ENCODE data around the gene ZNF277.

The ZNF277 gene

GRCh38 chr7:112286250-112287086 lies 80.0 kb downstream of the ZNF277 start:
- DNase-seq (ENCODE audit: low spot score): no peak
- TF ChIP-seq, protein P1, sequence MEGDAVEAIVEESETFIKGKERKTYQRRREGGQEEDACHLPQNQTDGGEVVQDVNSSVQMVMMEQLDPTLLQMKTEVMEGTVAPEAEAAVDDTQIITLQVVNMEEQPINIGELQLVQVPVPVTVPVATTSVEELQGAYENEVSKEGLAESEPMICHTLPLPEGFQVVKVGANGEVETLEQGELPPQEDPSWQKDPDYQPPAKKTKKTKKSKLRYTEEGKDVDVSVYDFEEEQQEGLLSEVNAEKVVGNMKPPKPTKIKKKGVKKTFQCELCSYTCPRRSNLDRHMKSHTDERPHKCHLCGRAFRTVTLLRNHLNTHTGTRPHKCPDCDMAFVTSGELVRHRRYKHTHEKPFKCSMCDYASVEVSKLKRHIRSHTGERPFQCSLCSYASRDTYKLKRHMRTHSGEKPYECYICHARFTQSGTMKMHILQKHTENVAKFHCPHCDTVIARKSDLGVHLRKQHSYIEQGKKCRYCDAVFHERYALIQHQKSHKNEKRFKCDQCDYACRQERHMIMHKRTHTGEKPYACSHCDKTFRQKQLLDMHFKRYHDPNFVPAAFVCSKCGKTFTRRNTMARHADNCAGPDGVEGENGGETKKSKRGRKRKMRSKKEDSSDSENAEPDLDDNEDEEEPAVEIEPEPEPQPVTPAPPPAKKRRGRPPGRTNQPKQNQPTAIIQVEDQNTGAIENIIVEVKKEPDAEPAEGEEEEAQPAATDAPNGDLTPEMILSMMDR (IDR thresholded peaks at IDR 0.05; ENCODE audit: borderline replicate concordance, control extremely low read depth, extremely low read depth, insufficient read depth, missing control alignments): no peak
- in situ Hi-C loops (cut with MboI; ENCODE audit: low sequenced_read_pairs, unreplicated experiment): no loop called here

DNA sequence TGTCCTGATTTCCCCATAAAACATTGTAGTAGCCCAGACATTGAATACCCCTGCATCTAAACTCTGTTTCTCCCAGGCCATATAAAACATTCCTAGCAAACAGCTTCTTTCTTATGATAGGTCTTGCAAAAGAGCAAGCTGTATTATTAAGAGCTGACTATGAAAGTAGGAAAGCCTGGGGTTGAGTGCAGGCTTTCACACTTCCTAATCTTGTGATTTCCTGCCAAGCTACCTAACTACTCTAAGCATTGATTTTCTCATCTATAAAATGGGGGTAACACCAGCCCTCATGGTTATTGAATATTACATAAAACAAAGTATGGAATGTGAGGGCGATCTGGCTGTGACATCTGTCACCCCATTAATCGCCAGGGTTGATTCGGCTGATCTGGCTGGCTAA lies 81.8 kb downstream of the ZNF277 start:
- in situ Hi-C loops (cut with MboI; ENCODE audit: low sequenced_read_pairs, unreplicated experiment): no loop called here
- TF ChIP-seq, protein P1 (IDR thresholded peaks at IDR 0.05; ENCODE audit: borderline replicate concordance, control extremely low read depth, extremely low read depth, insufficient read depth, missing control alignments): no peak
- no peak for DNase-seq (ENCODE audit: low spot score)

DNA sequence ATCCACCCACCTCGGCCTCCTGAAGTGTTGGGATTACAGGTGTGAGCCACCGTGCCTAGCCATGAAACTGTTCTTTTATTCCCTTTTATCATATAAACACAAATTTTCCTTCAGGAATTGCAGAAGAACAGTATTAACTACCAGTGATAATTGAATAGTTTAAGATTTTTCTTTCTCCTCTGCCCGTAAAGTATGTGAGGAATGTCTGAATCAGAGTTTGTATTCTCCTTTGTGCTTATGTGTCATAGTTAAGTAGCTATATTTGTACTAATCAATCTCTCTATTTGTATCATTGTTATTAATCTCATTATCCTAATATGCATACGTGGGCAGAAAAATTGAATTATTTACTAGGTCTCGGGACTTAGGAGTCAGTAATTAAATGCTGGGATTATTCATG lies 83.6 kb downstream of the ZNF277 start:
- TF ChIP-seq, protein P1 (IDR thresholded peaks at IDR 0.05; ENCODE audit: borderline replicate concordance, control extremely low read depth, extremely low read depth, insufficient read depth, missing control alignments): no peak
- no peak for DNase-seq (ENCODE audit: low spot score)
- in situ Hi-C loops (cut with MboI; ENCODE audit: low sequenced_read_pairs, unreplicated experiment): no loop called here

DNA sequence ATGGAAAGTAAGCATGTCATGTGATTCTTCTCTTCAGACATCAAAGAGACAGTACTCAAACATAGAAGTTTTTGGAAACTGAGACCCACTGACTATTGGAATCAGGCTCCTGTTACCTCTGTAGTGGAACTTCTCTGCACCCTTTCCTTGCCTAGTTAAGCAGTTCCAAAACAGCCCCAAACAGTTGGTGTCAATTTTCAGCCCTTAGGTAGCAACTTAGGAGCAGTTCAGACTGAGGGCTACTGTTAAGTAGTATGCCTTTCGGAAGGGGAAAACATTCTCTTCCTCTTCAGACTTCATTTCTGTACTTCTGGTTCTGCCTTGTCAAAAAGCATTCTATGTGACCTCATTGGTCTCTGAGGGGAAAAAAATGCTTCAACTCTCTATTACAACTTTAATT lies 85.7 kb downstream of the ZNF277 start:
- TF ChIP-seq, protein P1 (IDR thresholded peaks at IDR 0.05; ENCODE audit: borderline replicate concordance, control extremely low read depth, extremely low read depth, insufficient read depth, missing control alignments): no peak
- DNase-seq (ENCODE audit: low spot score): no peak

DNA sequence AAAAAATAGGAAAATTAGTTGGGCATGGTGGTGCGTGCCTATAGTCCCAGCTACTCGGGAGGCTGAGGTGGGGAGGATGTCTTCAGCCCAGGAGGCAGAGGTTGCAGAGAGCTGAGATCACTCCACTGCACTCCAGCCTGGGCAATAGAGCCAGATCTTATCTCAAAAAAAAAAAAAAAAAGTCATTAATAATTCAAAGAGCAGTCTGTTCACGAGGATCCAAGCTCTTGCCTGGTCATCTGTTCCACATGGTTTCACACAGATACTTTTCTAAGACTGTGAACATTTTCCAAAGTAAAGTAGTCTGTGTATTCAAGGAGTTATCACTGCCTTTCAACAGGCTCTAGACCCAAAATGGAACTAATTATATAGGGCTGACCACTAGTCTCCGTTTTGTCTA lies 86.9 kb downstream of the ZNF277 start:
- TF ChIP-seq, protein P1 (IDR thresholded peaks at IDR 0.05; ENCODE audit: borderline replicate concordance, control extremely low read depth, extremely low read depth, insufficient read depth, missing control alignments): no peak
- DNase-seq (ENCODE audit: low spot score): no peak
- in situ Hi-C loops (cut with MboI; ENCODE audit: low sequenced_read_pairs, unreplicated experiment): no loop called here

More for the DNA sequence above, 85.7 kb downstream of the ZNF277 start:
- in situ Hi-C loops (cut with MboI; ENCODE audit: low sequenced_read_pairs, unreplicated experiment): no loop called here

- DNase-seq (ENCODE audit: low spot score): no peak
- TF ChIP-seq, protein P1 (IDR thresholded peaks at IDR 0.05; ENCODE audit: borderline replicate concordance, control extremely low read depth, extremely low read depth, insufficient read depth, missing control alignments): no peak
- in situ Hi-C loops (cut with MboI; ENCODE audit: low sequenced_read_pairs, unreplicated experiment): no loop called here
Measured at GRCh38 chr7:112296432-112296831, 89.9 kb downstream of the ZNF277 start.
